ENCODE measurements around the gene FAM110A. TPM values are rescaled to one million over a fixed set of nuclear protein-coding genes. Genes with fewer than 3 reads are reported as not detected.
"Not testable (repeated sequence)": the region's sequence is repeated elsewhere in the genome, so short reads cannot be mapped to it uniquely, and the experiment has no call there.

Gene FAM110A
- polyA plus RNA-seq, 2 of the 4 experiments (the other 2 are of a cell fraction): 3.1 to 4.4 TPM

DNA sequence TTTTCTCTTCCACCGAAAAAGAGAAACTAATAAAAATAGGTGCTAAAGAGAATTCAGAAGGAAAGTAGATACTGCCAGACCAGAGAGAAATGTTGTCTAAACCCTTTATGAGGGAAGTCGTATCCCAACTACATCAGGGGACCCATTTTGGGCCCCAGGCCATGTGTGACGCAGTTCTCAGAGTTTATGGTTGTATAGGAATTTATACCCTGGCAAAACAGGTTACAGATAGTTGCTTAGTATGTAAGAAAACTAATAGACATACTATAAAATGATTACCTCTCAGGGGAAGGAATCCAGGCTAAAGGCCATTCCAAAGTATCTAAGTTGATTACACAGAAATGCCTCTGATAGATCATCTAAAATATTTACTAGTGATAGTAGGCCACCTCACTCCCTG lies 36.6 kb upstream of the FAM110A start:
- CTCF ChIA-PET: interaction anchor here (1.6 to 4.3 kb wide), 2 partner anchors 19 to 159 kb away, joined by 6 to 19 read pairs; no protein-coding TSS in a partner anchor
- FAIRE-seq: no peak
- POLR2A ChIA-PET: no interaction called here

DNA sequence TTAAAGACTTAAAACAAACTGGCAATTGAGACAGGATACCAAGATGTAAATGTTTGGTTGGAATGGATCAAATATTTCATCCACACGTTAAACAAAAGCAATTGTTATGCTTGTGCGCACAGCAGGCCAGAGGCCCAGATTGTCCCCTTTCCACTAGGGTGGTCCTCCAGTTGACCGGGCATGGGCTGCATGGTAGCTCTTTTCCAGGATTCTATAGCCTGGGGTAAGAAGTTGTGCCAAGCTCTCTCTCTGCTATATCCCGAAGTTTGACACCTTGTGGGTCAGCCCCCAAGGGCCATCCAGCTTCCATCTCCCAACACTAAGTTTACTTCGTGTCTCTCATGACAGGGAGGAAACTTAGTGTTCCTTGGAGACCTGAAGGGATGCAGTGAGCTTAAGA lies 34.8 kb upstream of the FAM110A start:
- POLR2A ChIA-PET; ATAC-seq; H3K4me1 ChIP-seq; FAIRE-seq; DNase-seq (ENCODE audit: low read depth in 1 of 2, low spot score in 1 of 2); H3K4me2 ChIP-seq; H3K4me3 ChIP-seq; H3K9me3 ChIP-seq; H3K27ac ChIP-seq: not testable (repeated sequence)
- 28% methylated on average over 5 of the region's 5 CpGs for WGBS (ENCODE audit: missing lambda C conversion rate)
- CTCF ChIA-PET: interaction anchor here (0.8 to 4.3 kb wide), 6 partner anchors 18 to 310 kb away, joined by 3 to 19 read pairs (median 6); no protein-coding TSS in a partner anchor

More for the DNA sequence above, 36.6 kb upstream of the FAM110A start:
- Histone ChIP-seq H3K4me3 (no peak overlapping the region), H3K27ac (no peak overlapping the region), H3K4me1 (no peaks in the 10 kb centered on the region), H3K9me3 (peaks cover 5% of the 10 kb centered on the region; the same call in 2 of the 3 replicates), H3K4me2 (no peak overlapping the region)
- ATAC-seq (no peak), DNase-seq (ENCODE audit: low read depth in 1 of 2, low spot score in 1 of 2) (no peak)
- 23% methylated on average over 3 of the region's 3 CpGs for WGBS (ENCODE audit: missing lambda C conversion rate)
- TF ChIP-seq, protein P1, sequence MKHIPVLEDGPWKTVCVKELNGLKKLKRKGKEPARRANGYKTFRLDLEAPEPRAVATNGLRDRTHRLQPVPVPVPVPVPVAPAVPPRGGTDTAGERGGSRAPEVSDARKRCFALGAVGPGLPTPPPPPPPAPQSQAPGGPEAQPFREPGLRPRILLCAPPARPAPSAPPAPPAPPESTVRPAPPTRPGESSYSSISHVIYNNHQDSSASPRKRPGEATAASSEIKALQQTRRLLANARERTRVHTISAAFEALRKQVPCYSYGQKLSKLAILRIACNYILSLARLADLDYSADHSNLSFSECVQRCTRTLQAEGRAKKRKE (CRISPR knock-in tag; IDR thresholded peaks at IDR 0.05; ENCODE audit: low read depth): no peak
- TF ChIP-seq ZFP36 (IDR thresholded peaks at IDR 0.05; ENCODE audit: borderline replicate concordance, partially characterized antibody): no peak
- no peak for TF ChIP-seq JUNB (IDR thresholded peaks at IDR 0.05)
- no peak for TF ChIP-seq PHF8 (IDR thresholded peaks at IDR 0.05; ENCODE audit: borderline replicate concordance, low read depth)
- no peak for TF ChIP-seq RFX5 (IDR thresholded peaks at IDR 0.05)

DNA sequence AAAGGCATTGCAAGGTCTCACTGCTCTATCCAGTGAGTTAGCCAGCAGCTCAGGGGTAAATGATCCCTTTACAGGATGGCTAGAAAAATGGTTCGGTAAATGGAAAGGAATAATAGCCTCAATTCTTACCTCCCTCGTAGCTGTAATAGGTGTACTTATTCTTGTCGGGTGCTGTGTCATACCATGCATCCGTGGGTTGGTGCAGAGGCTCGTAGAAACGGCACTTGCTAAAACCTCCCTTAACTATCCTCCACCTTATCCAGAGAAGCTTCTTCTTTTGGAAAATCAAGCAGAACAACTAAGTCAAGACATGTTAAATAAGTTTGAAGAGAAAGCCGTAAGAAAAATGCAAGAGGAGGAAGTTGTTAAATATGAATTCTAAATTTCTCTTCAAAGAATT lies 33.5 kb upstream of the FAM110A start:
- DNase-seq (ENCODE audit: low read depth in 1 of 2, low spot score in 1 of 2); ATAC-seq; H3K4me3 ChIP-seq; FAIRE-seq; H3K27ac ChIP-seq; POLR2A ChIA-PET; H3K4me1 ChIP-seq; H3K4me2 ChIP-seq: not testable (repeated sequence)
- 47% methylated on average over 7 of the region's 7 CpGs for WGBS (ENCODE audit: missing lambda C conversion rate)
- peaks cover 17% of the 10 kb centered on the region for H3K9me3 ChIP-seq
- CTCF ChIA-PET: interaction anchor here (2.5 to 4.3 kb wide), 3 partner anchors 16 to 156 kb away, joined by 7 to 19 read pairs (median 16); no protein-coding TSS in a partner anchor

GRCh38 chr20:801678-802077 lies 31.8 kb upstream of the FAM110A start:
- TF ChIP-seq ZC3H11A (IDR thresholded peaks at IDR 0.05) (peak; percentile 97), NR3C1 (IDR thresholded peaks at IDR 0.05) (no peak), EHMT2 (IDR thresholded peaks at IDR 0.05; ENCODE audit: low read depth) (no peak), SMC3 (IDR thresholded peaks at IDR 0.05) (no peak)
- POLR2A ChIA-PET: no interaction called here
- Histone ChIP-seq H3K4me2 (no peak overlapping the region), H3K9me3 (peaks cover 27% of the 10 kb centered on the region), H3K4me3 (no peak overlapping the region), H3K27ac (no peak overlapping the region), H3K4me1 (no peaks in the 10 kb centered on the region)
- ATAC-seq: no peak
- no peak for DNase-seq (ENCODE audit: low read depth in 1 of 2, low spot score in 1 of 2)
- FAIRE-seq: no peak
- CTCF ChIA-PET: interaction anchor here (0.6 to 5.5 kb wide), 4 partner anchors 14 to 155 kb away, joined by 4 to 37 read pairs (median 14); no protein-coding TSS in a partner anchor
- 29% methylated on average over 3 of the region's 3 CpGs for WGBS (ENCODE audit: missing lambda C conversion rate)

DNA sequence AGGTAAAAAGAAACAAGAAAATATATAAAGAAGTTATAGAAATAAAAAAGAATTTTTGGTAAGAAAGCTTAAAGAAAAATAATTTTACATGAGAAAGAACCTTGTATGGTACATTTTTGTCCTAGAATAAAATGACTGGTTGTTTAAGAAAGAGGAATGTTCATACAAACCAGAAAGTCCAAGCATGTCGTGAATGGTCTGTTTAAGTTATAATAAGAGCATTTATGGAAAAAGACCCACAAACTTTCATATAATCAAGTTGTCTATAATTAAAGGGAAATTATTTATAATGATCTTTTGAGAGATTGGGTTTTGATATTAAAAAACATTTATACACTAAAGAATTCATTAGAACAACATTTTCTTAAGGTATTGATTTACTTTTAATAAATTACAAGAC lies 27.8 kb upstream of the FAM110A start:
- Histone ChIP-seq H3K4me1 (no peaks in the 10 kb centered on the region), H3K9me3 (peaks cover 35% of the 10 kb centered on the region), H3K27ac (no peak overlapping the region), H3K4me2 (no peak overlapping the region), H3K4me3 (no peak overlapping the region)
- WGBS (ENCODE audit: missing lambda C conversion rate): 2% methylated on average over 1 of the region's 1 CpG
- peak in 1 of 2 experiments; percentile 59 for DNase-seq (ENCODE audit: low read depth in 1 of 2, low spot score in 1 of 2)
- POLR2A ChIA-PET: no interaction called here
- no peak for FAIRE-seq
- no peak for ATAC-seq
- CTCF ChIA-PET: interaction anchor here (2.8 to 5.5 kb wide), 2 partner anchors 10 to 151 kb away, joined by 10 to 37 read pairs; no protein-coding TSS in a partner anchor
- peak; percentile 97 for TF ChIP-seq ZFP36 (IDR thresholded peaks at IDR 0.05; ENCODE audit: borderline replicate concordance, partially characterized antibody)
- no peak for TF ChIP-seq BHLHE40 (IDR thresholded peaks at IDR 0.05; ENCODE audit: low read depth, low read length)

- H3K4me2 ChIP-seq; H3K4me3 ChIP-seq; ATAC-seq; POLR2A ChIA-PET; H3K4me1 ChIP-seq; H3K27ac ChIP-seq; H3K9me3 ChIP-seq; FAIRE-seq; DNase-seq (ENCODE audit: low read depth in 1 of 2, low spot score in 1 of 2): not testable (repeated sequence)
- WGBS (ENCODE audit: missing lambda C conversion rate): 52% methylated on average over 13 of the region's 13 CpGs
- CTCF ChIA-PET: interaction anchor here (4.7 kb wide), 1 partner anchor 145 kb away, joined by 52 read pairs; no protein-coding TSS in a partner anchor
These were observed 21.6 kb upstream of the FAM110A start for GRCh38 chr20:811776-812434.

DNA sequence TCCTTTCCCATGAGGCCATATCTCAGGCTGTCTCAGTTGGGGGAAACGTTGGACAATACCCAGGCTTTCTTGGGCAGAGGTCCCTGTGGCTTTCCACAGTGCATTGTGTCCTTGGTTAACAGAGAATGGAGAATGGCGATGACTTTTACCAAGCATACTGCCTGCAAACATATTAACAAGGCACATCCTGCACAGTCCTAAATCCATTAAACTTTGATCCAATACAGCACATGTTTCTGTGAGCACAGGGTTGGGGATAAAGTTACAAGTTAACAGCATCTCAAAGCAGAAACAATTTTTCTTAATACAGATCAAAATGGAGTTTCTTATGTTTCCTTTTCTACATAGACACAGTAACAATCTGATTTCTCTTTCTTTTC lies 21.1 kb upstream of the FAM110A start:
- H3K9me3 ChIP-seq; H3K27ac ChIP-seq; POLR2A ChIA-PET; H3K4me1 ChIP-seq; H3K4me3 ChIP-seq; FAIRE-seq; ATAC-seq; DNase-seq (ENCODE audit: low read depth in 1 of 2, low spot score in 1 of 2); H3K4me2 ChIP-seq: not testable (repeated sequence)
- 32% methylated on average over 2 of the region's 2 CpGs for WGBS (ENCODE audit: missing lambda C conversion rate)
- CTCF ChIA-PET: interaction anchor here (0.8 kb wide), 1 partner anchor 145 kb away, joined by 3 read pairs; no protein-coding TSS in a partner anchor
